Measurements from ENCODE around the gene ACKR3.

The ACKR3 gene

DNA sequence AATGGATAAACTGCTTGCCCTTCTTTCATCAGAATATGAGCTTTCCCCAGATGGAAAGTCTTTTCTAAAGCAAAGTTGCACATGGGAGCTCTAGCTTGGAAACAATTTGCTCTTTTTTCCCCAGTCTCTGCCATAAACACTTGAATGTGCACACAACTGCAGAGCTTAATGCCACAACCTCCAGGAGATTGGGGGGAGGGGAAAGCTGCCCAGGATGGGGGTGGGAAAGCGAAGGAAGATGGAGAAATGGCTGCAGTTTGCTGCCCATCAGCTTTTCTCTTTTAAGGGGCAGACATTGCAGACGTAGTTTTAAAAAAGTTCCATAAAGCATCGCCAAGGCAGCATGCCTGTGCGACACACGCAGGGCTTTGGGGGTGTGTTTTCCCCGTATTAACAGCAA is 1.5 kb downstream of the ACKR3 start:
- FAIRE-seq, result no peak

DNA sequence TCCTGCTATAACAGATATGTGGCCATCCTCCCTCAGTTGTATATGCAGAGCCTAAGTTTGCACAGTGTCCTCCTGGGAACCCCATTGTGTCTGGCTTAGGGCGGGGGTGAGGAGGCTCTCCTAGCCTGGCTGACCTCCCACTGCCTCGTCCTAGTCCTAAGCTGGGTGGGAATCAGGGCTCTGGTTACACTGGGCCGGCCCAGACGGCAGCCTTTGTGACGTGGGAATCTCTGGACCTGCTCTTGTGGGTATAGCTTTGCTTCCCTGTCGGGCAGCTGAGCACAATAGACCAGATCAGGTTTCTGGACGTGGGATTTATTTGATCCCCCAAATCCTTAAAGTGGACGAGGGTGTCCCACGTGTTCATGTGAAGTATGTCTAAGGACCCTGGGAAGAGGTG is 2.9 kb downstream of the ACKR3 start:
- FAIRE-seq, result no peak

DNA sequence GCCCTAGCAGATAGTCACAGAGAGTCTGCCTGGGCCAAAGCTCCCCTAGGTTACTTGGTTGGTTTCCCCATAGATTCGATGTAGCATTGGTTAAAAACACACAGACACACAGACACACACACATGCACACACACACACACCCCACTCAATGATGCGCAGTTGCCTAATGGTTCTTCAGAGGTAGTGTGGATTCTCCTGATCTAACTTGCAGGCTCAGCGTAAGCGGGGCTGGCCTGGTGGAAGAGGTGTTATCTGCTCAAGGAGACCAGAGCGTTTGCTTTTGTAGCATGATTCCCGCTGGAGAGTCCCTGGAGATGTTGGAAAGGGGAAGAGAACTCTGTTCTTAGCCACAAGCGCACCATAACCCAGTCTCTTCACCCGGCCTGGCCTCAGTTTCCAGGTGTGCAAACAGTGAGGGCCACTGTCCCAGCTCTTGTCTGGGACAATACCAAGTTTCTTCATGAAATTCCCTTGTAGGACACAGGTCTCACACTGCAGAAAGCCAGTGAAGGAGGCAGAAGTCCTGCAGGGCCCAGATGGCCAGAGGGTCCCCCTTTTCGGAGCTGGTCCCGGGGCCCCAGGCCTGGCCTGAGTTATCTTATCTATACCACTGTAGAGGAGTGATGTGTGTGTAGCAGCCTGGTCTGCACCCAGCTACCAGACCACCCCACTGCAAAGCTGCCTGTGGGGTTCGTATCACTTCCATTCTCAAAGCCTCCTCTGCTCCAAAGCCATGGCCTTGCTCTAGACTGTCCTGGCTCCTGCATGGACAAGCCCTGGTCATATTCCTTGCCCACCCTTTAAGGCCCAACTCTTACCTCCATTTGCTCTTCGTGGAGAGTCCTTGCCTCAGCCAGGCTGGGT is 3.7 kb downstream of the ACKR3 start:
- FAIRE-seq, result no peak

DNA sequence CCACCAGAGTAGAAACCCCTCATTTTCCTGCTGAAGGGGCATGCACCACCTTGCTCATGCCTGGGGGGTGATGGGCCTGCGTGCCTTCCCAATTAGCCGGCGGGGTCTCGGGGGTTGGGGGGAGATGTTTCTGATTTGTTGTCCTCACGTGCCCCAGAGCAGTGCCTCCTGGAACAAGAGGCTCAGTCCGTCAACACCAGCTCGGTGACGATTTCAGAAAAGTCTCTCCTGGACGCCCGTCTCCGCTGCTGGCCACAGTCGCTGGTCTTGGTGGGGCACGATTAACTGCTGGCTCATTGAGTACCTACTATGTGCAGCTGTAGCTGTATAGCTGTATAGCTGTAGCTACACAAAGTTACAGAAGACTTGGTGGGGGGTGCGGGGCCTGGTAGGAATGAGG is 4.4 kb downstream of the ACKR3 start:
- no peak for FAIRE-seq

DNA sequence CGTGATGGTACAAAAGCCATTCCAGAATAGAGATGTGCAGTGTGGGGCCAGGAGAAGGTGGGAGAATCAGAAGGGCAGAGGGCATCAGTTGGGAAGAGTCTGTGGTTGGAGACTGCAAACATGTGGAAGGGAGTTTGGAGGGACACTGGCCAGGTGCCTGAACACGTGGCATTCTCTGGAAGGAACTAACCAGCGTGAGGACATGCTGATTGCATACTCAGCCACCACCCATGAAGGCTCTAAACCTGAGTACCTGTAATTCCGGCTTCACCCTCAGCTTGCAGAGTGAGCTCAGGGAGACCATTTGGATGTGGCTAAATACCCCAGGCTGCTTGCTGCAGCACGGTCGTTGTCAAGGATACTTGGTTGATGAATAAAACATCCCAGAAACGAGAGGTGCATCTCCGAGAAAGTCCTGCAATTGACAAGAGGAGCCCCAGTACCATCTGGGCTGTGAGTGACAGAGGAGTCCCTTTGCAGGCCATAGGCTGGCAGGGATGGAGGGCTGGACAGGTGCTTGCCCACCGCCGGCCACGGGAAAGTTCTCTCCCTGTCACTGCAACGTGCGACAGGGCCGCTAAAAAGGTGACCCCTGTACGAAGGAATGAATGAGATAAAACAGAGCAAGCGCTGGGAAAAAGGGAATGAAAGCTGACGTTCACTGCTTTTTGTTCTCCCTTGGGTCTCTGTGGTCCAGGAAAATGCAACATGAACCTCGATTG is 5.0 kb downstream of the ACKR3 start:
- FAIRE-seq, result no peak

DNA sequence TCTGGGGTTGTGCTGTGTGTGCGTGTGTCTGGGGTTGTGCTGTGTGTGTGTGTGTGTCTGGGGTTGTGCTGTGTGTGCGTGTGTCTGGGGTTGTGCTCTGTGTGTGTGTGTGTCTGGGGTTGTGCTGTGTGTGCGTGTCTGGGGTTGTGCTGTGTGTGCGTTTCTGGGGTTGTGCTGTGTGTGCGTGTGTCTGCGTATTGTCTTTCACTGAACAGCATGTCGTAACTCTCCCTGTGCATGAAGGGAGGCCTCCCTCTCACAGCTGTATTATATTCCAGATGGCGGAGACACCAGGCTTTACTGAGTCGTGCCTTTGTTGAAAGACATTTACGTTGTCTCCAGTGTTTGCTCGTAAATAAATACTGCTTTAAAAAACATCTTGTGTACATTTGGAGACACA is 5.9 kb downstream of the ACKR3 start:
- no peak for FAIRE-seq

DNA sequence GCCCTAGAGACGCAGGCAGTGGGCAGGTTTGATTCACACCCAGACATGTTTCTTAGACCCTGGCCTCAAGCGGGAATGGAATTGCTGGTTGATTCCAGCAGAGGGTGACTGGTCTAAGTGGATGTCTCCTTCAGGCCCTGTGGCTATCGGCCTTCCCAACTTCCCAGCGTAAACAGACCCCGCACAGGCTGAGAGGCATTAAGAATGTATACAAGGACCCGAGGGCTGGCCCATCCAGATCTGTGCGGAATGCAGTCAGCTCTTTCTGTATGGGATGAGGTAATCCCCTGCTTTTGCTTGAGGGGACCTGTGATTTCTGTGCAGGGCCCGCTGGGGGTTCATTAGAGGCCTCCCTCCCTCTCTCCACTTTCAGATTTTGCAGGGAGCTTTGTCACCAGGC is 6.5 kb downstream of the ACKR3 start:
- no peak for FAIRE-seq

DNA sequence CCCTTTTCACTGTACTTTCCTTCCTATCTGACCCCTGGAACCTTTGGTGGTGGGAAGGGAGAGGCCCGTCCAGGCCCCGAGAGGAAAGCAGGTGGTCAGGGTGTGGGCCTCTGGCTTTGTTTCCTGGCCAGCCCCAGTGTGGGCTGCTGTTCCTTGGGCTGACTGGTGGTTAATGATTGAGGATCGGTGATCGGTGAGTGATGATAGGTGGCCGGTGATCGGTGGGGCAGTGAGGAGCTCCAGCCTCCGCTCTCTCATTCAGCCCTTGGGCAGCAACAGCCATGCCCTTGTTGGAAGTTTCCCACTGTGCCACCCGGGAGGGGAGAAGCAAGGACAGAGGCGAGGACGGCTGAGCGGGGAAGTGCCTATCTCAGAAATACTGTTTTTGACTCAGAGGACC is 7.3 kb downstream of the ACKR3 start:
- FAIRE-seq, result no peak

DNA sequence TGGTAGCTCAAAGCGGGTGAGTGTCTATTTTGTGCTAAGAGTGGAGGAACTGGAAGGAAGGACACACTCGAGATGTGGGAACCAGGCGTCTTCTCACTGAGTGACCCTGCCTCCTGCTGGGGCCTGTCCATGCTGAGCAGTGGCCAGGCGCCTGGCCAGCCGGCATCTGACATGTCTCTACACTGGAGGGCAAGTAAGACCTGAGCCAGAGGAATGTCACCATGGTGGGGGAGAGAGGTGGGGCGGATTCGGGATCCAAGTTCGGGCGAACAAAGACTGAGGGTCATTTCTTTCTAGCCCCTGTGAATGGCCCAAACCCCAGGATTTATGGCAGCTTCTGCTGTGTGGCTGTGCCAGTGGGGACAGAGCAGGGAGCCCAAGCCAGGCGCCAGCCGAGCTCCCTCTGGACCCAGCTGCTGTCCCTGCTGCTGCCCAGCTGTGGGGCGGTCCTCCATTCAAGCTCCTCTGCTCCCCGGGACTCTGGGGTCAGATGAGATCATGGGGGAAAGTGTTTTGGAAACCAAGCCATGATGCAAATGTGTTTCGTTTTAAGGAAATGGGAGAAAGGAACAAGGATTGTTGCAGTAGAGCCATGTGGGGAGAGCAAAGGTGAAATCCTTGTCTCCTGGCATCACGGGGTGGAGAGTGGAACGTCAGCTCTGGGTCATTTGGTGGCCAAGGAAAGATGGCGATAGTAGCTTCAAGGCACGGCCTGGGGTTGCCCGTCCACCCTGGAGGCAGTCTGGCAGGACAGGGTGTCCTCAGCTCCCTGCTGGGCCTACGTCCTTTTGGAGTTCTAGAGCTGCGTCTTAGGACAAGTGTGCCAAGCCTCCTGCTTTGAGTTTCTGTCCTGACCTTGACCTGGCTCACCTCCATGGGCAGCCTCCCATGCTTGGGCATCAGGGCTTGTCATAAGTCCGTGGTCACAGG is 8.1 kb downstream of the ACKR3 start:
- FAIRE-seq, result no peak

DNA sequence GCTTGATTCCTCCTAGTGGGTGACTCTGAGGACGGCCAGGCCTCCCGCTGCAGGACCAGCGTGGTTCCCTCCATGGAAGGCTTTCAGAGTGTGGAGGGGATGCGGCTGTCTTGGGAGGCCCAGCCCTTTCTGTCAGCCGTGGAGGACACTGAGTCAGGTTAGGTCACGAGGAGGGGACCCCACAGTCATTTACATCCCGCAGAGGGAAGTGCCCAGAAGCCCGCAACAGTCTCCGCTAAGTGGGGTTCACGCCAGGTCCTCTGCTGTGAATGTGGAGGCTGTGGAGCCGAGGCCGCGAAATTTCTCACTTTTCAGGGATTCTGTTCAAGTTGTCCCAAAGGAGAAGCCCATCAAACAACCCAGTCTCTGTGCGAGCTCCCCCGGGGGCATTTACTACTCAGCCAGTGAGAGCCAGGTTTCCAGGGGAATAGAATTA is 8.8 kb downstream of the ACKR3 start:
- FAIRE-seq, result no peak

DNA sequence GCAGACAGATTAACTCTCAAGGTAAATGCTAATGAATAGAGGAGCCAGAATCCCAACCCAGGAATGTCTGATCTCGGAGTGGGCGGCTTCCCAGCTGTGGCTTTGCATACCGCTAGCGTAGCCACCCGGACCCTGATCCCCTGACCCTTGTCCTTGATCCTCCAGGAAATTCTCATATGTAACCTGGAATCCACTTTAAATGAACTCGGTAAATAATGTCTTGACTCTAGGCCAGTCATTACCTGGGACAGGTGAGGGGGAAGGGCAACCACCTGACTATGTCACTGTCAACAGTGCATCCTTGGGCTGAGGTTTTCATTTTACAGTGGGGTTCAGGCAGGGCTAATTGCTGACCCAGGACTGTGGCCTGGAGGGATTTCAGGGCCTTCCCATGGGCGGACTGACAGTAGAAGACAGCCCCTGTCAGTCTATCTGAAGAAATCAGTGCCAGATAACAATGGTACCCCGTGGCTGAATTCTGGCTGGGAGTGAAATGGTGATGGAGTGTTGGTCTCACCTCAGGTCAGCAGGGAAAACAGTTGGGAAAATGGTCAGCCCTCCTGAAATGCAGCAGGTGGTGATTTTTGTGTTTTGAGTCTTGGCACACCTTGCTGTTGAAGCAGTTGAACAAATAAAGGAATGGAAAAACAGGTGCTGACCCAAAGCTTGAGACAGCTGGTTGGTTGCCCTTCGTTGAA is 9.6 kb downstream of the ACKR3 start:
- FAIRE-seq, result no peak

DNA sequence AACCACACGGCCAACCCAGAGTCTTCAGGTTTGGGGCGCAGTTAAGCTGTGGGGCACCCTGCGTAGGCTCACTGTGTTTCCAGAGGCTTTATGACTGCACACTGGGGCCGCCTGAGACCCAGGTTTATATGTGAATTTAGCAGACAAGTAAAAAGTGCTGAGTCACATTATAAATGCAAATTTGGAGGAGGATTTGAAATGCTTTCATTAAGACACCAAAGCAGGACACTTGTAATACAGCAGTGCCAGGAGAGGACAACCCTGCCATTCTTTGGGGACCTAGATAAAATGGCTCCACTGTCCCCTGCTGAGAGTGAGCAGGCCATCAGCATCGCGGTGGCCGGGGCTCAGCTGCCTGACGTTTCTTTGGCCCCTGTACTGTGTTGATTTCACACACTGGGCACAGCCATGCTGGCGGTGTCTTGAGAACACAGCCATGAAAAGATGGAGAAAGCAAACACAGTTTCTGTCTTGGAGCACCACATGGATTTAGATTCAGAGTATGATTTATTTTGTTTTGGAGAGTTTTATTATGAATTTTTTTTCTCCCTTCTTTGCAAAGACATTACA is 10.2 kb downstream of the ACKR3 start:
- no peak for FAIRE-seq

DNA sequence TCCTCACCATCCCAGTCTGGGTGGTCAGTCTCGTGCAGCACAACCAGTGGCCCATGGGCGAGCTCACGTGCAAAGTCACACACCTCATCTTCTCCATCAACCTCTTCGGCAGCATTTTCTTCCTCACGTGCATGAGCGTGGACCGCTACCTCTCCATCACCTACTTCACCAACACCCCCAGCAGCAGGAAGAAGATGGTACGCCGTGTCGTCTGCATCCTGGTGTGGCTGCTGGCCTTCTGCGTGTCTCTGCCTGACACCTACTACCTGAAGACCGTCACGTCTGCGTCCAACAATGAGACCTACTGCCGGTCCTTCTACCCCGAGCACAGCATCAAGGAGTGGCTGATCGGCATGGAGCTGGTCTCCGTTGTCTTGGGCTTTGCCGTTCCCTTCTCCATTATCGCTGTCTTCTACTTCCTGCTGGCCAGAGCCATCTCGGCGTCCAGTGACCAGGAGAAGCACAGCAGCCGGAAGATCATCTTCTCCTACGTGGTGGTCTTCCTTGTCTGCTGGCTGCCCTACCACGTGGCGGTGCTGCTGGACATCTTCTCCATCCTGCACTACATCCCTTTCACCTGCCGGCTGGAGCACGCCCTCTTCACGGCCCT is 11.2 kb downstream of the ACKR3 start:
- no peak for FAIRE-seq

DNA sequence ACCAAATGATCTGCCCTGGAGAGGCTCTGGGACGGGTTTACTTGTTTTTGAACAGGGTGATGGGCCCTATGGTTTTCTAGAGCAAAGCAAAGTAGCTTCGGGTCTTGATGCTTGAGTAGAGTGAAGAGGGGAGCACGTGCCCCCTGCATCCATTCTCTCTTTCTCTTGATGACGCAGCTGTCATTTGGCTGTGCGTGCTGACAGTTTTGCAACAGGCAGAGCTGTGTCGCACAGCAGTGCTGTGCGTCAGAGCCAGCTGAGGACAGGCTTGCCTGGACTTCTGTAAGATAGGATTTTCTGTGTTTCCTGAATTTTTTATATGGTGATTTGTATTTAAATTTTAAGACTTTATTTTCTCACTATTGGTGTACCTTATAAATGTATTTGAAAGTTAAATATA is 11.9 kb downstream of the ACKR3 start:
- FAIRE-seq, result no peak

DNA sequence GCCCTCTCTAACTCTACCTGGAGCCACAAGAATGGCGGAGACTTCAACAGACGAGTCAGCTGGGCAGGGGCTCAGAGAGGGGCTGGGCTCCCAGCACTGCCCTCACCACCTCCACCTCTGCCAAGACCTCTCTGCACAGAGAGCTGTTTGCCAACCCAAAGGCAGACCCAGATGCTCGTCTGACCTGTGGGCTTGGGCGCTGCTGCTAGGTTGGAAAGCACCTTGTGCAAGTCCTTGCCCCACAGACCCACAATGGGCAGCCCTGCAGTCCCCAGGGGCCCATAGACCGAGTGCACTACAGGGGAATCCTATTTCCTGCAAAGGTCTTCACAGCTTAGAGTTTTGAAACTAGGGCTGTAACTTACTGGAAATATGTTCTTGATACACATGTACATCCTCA is 13.3 kb downstream of the ACKR3 start:
- no peak for FAIRE-seq

DNA sequence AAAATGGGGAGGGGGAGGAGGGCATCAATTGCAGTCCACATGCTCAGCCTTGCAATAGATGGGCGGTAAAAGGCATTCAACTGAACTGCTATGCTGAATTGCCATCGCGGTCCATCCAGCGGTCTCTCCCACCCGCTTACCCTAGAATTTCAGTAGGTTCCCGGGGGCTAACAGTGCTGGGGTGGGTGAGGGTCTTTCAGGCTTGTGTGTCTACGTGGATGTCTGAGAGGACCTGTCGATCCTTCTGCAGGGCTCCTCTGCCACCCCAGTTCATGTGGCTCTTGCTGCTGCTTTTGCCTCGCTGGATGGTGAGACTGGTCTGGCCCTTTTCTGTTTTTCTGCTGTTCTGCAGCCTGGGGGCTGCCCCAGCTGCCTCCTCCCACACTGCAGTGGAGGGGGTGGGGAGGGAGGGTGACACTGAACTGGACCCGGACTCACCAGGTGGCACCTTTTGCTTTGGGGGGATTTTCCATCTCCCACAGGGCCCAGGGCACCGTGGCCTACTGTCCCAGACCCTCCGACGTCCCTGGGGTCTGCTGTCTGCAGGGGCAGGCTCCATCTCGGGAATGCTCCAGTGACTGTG is 14.1 kb downstream of the ACKR3 start:
- FAIRE-seq, result no peak

DNA sequence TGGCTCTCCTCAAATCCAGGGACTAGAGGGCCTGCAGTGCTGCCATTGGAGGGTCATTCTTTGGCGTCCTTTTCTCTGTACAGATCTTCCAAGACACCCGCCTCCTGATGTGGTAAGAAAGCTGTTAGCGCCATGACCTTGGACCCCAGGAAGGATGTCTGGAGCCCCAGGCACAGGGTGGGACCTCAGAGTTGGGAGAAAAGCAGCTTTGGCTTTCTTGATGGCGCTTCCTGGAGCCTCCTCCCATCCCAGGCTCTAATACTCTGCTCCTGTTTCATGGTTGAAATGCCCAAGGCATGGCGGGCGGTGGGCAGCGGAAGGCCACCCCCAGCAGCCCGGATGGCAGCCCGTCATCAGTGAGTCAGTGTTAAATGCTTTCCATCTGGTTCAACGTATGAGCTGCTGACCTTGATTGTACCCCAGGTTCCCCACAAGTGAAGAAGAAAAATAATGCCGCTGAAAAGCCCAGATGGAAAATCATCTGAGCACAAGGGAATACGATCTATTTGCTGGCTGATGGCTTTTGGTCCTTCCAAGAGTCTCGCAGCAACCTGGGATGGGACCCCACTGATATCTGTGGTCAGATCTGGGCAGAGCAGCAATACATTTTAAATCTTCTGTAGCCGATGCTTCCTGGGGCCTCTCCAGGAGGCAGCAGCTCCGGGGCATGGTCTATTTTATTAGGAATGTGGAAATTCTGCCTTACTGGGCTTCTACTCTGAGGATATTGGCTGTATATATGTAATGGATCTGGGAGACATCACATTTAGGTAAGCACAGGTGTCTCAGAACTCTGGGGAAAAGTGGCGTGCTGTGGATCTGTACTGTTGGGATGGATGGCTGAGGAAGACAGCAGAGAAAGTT is 15.1 kb downstream of the ACKR3 start:
- FAIRE-seq, result no peak

DNA sequence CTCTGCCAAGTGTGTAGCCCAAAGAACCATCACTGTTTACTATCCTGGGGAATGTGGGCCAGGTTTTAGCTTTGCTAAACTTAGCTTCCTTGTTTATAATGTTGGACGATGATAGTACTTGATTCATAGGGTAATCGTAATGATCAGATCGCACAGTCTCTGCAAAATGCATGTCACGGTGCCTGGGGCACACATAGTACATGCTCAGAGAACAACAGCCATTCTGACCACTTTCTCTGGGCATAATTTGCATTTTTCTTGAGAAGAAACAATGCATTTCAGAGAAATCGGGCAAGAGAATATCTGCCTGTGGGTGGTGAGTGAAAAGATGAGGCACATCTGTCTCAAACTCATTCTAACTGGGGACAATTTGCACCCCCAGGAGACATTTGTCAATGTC is 16.3 kb downstream of the ACKR3 start:
- FAIRE-seq, result no peak

DNA sequence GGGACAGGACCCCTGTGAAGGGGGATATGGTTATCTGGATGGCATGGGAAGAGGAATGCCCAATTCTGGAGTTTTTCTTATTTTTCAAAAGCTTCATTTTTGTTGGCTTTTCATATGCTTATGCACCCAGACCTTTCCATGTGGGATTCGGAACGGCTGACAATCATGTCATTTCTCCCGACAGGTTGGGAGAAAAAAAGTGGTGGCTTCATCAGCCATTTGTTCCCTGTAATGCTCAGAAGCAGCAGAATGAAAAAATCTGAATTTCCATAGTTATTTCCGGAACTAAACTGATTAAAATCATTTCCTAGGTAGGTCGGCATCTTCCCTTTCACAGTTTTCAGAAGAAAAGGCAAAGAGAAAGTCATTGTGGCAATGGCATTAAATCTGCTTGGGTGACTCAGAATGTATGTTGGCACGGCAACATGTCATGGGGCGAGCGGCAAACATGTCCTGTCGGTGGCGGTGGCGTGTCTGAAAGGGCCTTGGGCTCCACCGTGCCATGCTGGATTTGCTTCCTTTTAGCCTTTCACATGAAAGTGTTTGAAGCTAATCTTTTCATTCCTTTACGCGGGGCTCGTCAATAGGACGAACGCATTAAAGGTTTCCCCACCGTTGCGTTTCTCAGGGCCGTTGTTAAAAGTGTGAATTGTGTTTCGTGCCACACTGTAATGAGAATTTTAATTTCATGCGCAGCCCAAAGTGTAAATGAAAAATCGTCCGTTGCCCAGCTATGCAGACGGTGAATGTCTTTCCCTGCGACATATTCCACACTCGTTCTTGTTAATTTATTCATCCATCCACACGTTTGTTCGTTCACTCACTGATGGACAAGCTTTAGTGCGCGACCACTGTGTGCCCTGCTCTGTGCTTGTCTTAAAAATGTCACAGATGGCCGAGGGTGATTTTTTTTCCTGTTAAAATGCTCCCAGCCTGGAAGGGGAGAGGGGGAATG is 18.5 kb downstream of the ACKR3 start:
- FAIRE-seq, result no peak

All from colon (tissue), 2 donors.